Measurements from ENCODE around the gene COL21A1. TPM values are rescaled to one million over a fixed set of nuclear protein-coding genes. Genes with fewer than 3 reads are reported as not detected.

The COL21A1 gene
- total RNA-seq, 1 donor from 2014 or later = 16.8 TPM

DNA sequence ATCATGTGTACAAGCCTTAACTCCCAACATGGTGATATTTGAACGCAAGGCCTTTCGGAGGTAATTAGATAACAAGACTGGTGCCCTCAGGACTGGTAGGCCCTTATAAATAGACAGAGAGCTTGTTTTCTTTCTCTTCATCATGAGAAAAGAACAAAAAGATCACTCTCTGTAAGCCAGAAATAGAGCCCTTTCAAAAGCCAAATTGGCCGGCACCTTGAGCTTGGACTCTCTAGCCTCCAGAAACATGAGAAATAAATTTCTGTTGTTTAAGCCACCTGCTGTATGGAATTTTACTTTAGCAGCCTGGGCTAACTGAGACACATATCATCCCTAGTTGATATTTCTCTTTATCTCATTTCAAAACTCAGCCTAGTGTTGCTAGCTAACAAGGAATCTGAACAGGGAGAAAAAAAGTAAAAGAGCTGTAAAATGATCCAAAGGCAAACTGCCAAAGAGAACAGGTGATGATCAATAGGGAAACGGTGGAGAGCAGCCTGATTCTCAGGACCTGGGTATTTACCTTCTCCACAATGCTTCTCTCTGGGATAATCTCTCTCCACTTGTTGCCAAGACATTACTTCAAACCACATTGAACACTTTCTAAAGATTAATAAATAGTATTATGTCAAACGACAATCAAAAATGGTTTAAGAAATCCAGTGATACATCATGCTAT is 6.1 kb downstream of the COL21A1 start:
- Mint-ChIP-seq H3K27me3 (peaks cover 7% of the 10 kb centered on the region), H3K4me3 (ENCODE audit: low read depth) (no peak overlapping the region), H3K27ac (peak overlapping the region; percentile 16), H3K4me1 (ENCODE audit: low read depth) (peaks cover 23% of the 10 kb centered on the region), H3K9me3 (ENCODE audit: low read depth) (no peaks in the 10 kb centered on the region), H3K36me3 (ENCODE audit: insufficient read depth) (no peaks in the 10 kb centered on the region)
- no peak for DNase-seq (ENCODE audit: low spot score, unreplicated experiment)
- no peak for TF ChIP-seq CTCF (IDR thresholded peaks at IDR 0.05; ENCODE audit: unreplicated experiment)

- no peak for TF ChIP-seq CTCF (IDR thresholded peaks at IDR 0.05; ENCODE audit: unreplicated experiment)
Measured at GRCh38 chr6:56238352-56238751, 9.0 kb downstream of the COL21A1 start.

DNA sequence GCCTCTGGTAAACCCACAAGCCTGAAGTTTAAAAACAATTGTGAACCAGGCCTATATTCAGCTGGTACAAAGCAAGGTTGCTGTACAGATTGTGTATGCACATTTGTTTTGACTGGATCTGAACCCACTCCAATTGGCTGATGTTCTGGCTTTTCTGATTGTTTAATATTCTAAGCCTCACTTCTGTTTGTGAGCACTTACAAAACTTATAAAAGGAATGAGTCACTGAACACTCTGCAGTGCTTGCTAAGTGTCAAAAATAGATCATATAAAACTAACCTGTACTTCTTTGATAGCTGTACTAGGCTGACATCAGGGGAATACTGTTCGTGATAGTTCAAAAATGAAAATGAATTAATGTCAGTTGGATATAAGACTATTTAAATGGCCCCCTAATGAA is 12.1 kb downstream of the COL21A1 start:
- no peaks in the 10 kb centered on the region for H3K4me1 Mint-ChIP-seq (ENCODE audit: low read depth)
- no peaks in the 10 kb centered on the region for H3K36me3 Mint-ChIP-seq (ENCODE audit: insufficient read depth)
- H3K9me3 Mint-ChIP-seq (ENCODE audit: low read depth) = no peaks in the 10 kb centered on the region
- no peak for DNase-seq (ENCODE audit: low spot score, unreplicated experiment)
- no peak for TF ChIP-seq CTCF (IDR thresholded peaks at IDR 0.05; ENCODE audit: unreplicated experiment)
- H3K4me3 Mint-ChIP-seq (ENCODE audit: low read depth) = no peak overlapping the region
- no peaks in the 10 kb centered on the region for H3K27me3 Mint-ChIP-seq
- no peak overlapping the region for H3K27ac Mint-ChIP-seq

More at GRCh38 chr6:56238352-56238751, 9.0 kb downstream of the COL21A1 start:
- no peaks in the 10 kb centered on the region for H3K36me3 Mint-ChIP-seq (ENCODE audit: insufficient read depth)
- peaks cover 16% of the 10 kb centered on the region for H3K4me1 Mint-ChIP-seq (ENCODE audit: low read depth)
- H3K27ac Mint-ChIP-seq = no peak overlapping the region
- no peak overlapping the region for H3K4me3 Mint-ChIP-seq (ENCODE audit: low read depth)
- H3K27me3 Mint-ChIP-seq = no peaks in the 10 kb centered on the region
- no peaks in the 10 kb centered on the region for H3K9me3 Mint-ChIP-seq (ENCODE audit: low read depth)
- DNase-seq (ENCODE audit: low spot score, unreplicated experiment) = no peak

DNA sequence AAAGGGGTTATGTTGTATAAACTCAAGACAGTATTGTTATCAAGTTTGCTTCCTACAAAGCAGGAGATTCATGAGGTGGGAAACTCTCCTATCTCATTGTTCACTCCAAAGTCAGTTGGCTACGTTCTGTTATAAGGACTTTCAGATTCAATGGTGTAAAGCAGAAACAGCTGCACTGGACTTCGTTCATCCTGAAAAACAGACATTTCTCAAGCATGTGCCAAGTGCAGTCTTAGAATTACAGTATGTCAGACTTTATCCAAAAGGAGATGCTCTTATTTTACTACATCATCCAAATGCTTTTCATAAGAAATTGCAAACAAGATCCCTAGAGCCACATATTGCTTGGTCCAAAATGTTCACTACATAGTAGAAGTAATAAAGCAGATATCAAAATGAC is 14.9 kb downstream of the COL21A1 start:
- H3K36me3 Mint-ChIP-seq (ENCODE audit: insufficient read depth) = no peaks in the 10 kb centered on the region
- H3K4me1 Mint-ChIP-seq (ENCODE audit: low read depth) = no peaks in the 10 kb centered on the region
- no peak overlapping the region for H3K4me3 Mint-ChIP-seq (ENCODE audit: low read depth)
- H3K27ac Mint-ChIP-seq = no peak overlapping the region
- DNase-seq (ENCODE audit: low spot score, unreplicated experiment) = no peak
- no peaks in the 10 kb centered on the region for H3K27me3 Mint-ChIP-seq
- TF ChIP-seq CTCF (IDR thresholded peaks at IDR 0.05; ENCODE audit: unreplicated experiment) = no peak
- no peaks in the 10 kb centered on the region for H3K9me3 Mint-ChIP-seq (ENCODE audit: low read depth)

DNA sequence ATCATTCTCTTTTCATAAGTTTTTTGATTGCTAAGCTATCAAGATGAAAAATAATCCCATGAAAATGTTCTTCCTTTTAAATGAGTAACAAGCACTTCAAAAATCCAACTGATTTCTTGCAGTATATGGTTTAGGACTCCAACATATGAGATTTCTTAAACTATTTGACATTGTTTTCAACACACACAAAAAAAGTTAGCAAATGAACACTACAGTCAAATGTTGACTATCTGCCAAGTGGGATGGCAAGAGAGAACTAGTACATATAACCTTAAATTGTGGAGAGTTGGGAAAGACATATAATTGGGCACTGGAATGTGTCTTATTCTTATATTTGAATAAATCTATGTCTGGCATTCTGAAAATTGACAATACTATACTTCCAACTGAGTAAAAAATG is 15.6 kb downstream of the COL21A1 start:
- no peak for TF ChIP-seq CTCF (IDR thresholded peaks at IDR 0.05; ENCODE audit: unreplicated experiment)
- Mint-ChIP-seq H3K4me1 (ENCODE audit: low read depth) (no peaks in the 10 kb centered on the region), H3K4me3 (ENCODE audit: low read depth) (no peak overlapping the region), H3K9me3 (ENCODE audit: low read depth) (no peaks in the 10 kb centered on the region), H3K27ac (no peak overlapping the region), H3K36me3 (ENCODE audit: insufficient read depth) (no peaks in the 10 kb centered on the region), H3K27me3 (no peaks in the 10 kb centered on the region)
- no peak for DNase-seq (ENCODE audit: low spot score, unreplicated experiment)

Data from progenitor cell of endocrine pancreas (in vitro differentiated cells).